Stimulated activated CD8-positive, alpha-beta memory T cell treated with anti-CD3 and anti-CD28 coated beads, Interleukin-4, amount 100 ng/mL, for 48 hours (primary cell): ENCODE data around the gene MRPL40.

Experiments used
- DNase-seq: peaks from one replicate; pipeline ENCODE4 v3.0.0-alpha.2; 2020

MRPL40 gene

GRCh38 chr22:19483481-19484244 is 51.3 kb downstream of the MRPL40 start:
- no peak for DNase-seq
